Hematopoietic multipotent progenitor cell treated with erythropoietin and hydrocortisone succinate and interleukin-3 and kit ligand, for 4 days (in vitro differentiated cells): ENCODE data around the gene OR9G1.
"Not testable (repeated sequence)": the region's sequence is repeated elsewhere in the genome, so short reads cannot be mapped to it uniquely, and the experiment has no call there.

Experiments used
- DNase-seq: peaks from one replicate; pipeline ENCODE4 v3.0.0-alpha.2; 2015

OR9G1 gene, protein sequence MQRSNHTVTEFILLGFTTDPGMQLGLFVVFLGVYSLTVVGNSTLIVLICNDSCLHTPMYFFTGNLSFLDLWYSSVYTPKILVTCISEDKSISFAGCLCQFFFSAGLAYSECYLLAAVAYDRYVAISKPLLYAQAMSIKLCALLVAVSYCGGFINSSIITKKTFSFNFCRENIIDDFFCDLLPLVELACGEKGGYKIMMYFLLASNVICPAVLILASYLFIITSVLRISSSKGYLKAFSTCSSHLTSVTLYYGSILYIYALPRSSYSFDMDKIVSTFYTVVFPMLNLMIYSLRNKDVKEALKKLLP

DNA sequence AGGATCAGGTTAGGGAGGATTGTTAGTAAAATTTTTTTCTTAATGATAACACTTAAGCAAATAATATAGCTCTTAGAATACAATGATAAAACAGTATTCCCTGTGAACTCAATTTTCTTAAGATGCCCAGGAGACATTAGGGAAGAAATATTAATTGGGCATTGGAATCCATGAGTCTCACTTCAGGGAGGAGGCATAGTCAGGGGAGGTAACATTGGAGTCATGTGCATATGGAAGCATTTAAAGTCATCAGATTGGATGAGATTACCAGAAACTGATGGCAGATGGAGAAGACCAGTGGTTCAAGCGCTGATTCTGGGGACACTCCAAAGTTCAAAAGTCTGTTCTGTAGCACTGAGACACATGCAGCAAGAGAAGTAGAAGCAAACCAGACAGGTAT, at the start of gene OR9G1:
OR9G1 (plus strand) TSS at position 301 of the 400 bp plus-strand sequence. CDS start 1,293 bp downstream, outside the sequence.
- DNase-seq: no peak

DNA sequence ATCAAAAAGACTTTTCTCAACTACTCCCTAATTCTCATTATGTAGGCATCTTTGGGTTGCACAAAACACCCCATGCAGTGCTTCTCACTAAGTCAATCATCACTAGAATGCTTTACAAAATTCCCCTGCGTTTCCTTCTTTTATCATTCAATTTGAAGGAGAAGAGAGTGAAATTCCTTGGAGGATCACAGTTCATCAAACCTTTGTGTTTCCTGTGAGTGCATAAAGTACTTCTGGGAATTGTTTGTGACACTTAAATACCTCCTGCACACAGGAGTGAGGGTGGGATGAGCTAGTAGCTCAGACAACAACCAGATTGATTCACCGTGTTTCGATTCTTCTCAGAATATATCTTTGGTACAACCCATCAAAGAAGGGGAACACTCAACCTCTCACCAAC, 39.1 kb upstream of the OR9G1 start:
- no peak for DNase-seq

DNA sequence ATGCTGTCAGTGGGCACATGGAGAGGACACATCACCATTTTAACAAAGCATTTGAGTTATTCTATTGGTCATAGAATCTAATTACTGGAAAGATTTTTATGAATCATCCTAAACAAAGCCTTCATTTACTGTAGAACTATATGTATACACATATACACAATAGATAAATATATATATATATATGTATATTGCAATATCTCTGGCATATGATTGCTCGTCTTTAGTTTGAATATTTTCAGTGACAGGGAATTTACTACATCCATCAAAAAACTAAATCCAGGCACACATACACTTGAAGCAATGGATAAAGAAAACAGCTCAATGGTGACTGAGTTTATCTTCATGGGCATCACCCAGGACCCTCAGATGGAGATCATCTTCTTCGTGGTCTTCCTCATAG, 35.5 kb upstream of the OR9G1 start, which contains the start of gene OR5AR1:
OR5AR1 (plus strand) TSS at position 301 of the 400 bp plus-strand sequence; CDS start at position 301, 0 bp downstream.
- no peak for DNase-seq

DNA sequence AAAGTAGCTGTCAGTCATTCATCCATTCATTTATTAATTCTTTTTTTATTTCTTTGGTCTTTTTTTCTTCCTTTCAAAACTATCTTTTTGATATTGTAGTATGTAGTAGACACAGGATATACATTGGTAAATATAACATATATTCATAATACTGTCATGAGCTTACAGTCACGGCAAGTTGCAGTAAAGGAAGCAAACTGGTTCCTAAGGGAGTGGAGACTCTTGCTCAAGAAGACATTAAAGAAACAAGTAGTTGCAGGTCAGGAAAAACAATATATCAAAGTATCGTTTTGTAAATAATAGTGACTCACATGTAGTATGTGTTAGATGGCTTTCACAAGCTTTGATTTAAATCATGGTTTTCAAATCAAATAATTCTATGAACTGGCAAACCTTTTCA, 27.9 kb upstream of the OR9G1 start:
- DNase-seq: no peak

DNA sequence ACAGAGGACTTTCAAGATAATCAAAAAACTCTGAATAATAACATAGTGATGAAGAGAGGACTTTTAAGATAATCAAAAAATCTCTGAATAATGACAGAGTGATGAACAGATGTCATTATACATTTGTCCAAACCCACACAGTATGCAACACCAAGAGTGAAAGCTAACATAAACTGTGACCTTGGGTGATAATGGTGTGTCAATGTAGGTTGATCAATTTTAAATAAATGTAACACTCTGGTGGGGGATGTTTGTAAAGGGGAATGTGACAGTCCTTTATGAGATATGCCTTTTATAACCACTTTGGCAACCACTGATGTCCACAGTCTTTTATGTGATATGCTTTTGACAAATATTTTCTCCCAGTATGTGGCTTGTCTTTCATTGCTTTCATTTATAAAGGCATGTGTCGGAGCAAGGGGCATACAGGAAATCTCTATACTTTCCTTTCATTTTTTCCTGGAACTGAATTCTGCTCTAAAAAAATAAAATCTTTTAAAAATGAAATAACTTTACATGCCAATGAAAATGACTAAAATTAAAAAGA, 10.3 kb upstream of the OR9G1 start:
- DNase-seq: no peak

DNA sequence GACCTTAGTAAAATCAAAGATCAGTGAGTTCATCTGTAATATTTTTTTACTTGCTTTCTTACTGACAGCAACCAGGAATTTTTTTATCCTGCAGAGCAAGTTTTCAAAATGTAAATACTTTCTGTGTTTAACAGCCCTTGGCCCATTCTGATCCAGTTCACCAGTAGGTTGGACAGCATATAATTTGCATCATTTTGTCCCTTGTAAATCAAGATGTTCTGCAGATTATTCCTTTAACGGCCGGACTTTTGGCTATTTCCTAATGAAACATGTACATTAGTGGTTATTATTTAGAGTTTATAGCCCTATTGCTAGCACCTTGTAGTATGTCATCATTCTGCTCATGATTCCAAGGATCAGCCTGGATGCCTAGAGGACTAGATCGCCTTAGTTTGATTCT, 7.7 kb upstream of the OR9G1 start:
- DNase-seq: not testable (repeated sequence)

DNA sequence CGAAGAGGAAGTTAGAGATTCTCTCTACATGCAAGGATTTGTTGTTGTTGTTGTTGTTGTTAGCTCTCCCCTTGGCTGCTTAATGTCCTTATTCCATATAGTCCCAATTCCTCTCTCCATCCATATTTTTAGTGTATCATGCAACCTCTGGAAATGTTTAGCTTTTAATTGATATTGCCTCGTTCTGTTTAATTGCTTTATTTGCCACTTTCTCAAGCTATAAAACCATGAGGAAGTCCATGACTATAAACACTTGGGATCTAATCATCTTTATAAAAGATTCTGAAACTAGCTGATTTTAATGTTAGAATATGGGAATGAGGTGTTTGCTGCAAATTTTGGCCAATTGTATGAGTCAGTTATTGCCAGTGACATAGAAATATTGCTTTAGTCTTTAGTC, 5.5 kb upstream of the OR9G1 start:
- DNase-seq: no peak

DNA sequence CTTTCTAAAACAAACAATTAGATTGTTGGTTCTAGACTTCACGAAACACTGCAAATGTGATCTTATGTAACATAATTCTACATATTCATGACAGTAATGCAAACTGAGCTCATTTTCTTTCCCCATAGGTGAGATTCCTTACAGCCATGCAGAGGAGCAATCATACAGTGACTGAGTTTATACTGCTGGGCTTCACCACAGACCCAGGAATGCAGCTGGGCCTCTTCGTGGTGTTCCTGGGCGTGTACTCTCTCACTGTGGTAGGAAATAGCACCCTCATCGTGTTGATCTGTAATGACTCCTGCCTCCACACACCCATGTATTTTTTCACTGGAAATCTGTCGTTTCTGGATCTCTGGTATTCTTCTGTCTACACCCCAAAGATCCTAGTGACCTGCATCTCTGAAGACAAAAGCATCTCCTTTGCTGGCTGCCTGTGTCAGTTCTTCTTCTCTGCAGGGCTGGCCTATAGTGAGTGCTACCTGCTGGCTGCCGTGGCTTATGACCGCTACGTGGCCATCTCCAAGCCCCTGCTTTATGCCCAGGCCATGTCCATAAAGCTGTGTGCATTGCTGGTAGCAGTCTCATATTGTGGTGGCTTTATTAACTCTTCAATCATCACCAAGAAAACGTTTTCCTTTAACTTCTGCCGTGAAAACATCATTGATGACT, 1.5 kb downstream of the OR9G1 start:
- DNase-seq: no peak

DNA sequence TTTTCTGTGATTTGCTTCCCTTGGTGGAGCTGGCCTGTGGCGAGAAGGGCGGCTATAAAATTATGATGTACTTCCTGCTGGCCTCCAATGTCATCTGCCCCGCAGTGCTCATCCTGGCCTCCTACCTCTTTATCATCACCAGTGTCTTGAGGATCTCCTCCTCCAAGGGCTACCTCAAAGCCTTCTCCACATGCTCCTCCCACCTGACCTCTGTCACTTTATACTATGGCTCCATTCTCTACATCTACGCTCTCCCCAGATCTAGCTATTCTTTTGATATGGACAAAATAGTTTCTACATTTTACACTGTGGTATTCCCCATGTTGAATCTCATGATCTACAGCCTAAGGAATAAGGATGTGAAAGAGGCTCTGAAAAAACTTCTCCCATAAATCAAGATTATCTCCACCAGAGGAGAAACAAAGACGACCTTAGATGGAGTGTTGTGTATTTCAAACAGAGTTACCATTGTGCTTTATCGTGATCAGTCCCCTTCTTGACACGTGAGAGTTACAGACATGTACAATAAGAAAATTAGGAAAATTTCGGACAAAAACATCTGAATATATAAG, 2.1 kb downstream of the OR9G1 start:
- DNase-seq: no peak

DNA sequence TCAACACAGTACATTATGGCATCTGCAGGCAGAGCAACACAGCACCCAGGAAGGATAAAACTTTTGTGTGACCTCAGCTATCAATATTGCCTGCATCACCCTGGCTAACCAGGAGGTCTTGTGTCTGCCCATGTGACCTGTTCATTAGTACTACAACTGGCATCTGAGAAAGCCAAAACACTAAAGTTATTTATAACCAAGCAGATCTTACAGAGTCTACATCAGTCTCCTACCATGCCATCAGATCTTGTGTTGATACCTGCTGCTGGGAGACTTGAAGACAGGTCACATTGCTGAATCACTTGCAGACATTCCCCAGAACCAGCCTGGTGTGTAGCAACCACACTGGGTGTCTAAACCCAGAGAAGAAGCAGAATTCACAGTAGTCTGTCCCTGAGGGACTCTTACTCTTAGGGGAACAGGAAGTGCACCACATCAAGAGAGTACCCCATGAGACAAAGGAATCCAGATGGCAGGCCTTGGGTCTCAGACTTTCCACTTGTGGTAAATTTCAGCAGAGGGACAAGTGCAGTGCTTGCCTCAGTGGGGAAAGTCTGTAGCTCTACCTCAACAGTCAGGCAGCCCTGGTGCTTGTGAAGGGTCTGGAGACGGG, 7.0 kb downstream of the OR9G1 start:
- no peak for DNase-seq

DNA sequence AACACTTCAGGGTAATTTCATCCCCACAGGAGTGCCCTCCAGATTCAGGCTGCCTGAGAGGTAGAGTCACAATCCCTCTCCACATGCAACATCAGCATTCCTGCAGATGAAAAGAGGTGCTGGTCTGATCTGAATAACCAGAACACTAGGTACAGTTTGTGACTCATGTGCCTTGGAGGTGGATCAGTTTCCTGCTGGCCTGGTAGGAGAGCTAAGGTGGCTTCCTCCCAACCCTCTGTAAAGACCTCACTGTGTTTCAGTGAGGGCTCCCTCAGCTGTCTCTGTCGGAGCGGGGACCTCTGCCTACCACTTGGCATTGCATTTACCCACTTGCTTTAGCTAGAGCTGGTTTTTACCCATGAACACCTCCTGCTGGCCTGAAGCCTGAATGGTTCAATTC, 7.6 kb downstream of the OR9G1 start:
- DNase-seq: no peak

DNA sequence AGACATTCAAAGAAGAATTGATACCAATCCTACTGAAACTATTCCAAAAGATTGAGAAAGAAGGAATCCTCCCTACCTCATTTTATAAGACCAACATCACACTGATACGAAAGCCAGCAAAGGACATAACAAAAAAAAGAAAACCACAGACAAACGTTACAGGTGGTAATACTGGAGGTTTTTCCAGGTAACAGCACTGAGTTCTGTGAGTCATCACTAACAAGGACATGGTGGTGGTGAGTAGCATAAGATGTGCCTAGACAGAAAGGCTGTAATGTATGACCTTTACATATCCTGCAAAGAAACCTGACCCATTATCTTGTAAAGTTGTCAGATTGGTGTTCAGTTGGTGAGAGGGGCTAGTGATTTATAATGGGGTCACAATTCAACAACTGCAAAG, 15.3 kb downstream of the OR9G1 start:
- DNase-seq: no peak

DNA sequence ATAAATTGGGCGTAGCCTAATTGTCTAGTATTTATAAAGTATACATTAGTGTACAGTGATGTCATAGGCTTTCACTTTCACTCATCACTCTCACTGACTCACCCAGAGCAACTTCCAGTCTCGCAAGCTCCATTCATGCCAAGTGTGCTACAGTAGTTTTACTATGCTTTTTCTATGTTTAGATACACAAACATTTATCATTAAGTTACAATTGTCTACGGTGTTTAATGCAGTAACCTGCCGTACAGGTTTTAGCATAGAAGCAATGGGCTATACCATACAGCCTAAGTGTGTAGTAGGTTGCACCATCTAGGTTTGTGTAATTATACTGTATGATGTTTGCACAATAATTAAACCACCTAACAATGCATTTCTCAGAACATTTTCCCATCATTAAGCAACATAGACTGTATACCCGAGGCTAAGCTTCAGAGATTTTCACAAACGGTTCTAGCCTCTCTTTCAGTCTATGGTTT, 17.5 kb downstream of the OR9G1 start:
- DNase-seq: no peak

DNA sequence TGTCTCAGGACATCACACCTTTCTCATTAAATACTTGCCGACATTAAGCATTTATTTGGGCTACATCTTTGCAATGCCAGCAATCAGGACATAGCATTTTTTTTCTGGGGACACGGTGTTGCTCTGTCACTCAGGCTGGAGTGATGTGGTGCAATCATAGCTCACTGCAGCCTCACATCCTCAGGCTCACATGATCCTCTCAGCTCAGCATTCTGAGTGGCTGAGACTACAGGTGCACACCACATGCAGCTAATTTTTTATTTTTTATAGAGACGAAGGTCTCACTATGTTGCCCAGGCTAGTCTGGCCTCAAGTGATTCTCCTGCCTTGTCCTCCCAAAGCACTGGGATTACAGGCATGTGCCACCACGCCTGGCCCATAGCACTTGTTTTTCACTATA, 21.6 kb downstream of the OR9G1 start:
- no peak for DNase-seq

DNA sequence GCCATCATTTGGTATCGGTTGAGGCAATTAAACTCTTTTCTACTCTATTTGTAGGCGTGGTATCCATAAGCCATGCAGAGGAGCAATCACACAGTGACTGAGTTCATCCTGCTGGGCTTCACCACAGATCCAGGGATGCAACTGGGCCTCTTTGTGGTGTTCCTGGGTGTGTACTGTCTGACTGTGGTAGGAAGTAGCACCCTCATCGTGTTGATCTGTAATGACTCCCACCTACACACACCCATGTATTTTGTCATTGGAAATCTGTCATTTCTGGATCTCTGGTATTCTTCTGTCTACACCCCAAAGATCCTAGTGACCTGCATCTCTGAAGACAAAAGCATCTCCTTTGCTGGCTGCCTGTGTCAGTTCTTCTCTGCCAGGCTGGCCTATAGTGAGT, 41.2 kb downstream of the OR9G1 start:
- DNase-seq: no peak

DNA sequence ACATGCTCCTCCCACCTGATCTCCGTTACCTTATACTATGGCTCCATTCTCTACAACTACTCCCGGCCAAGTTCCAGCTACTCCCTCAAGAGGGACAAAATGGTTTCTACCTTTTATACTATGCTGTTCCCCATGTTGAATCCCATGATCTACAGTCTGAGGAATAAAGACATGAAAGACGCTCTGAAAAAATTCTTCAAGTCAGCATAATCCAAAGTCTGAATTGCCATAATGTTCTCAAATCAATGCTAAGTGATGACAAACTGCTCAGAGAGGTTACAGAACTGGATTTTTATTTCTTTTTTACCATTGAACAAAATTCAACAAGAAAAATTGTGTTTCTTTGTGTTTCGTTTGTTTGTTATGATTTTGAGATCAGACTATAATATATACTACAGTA, 42.0 kb downstream of the OR9G1 start:
- no peak for DNase-seq

DNA sequence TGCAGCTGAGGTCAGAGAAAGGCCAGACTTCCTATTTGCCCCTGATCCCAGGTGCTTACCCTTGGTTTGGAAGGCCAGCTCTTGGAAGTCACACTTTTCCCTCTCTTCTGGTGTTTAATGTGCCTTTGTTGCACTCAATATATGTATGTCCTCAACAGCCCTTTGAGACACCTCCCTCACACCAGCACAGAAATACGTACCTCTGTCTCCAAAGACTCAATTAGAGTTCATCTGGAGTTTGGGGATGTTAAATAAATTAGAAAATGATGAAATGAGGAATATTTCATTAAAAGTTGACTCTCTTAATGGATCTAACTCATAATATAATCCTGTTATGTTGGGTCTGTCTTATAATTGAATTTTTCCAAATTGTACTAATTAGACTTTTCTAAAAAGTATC, 49.7 kb downstream of the OR9G1 start, which contains the start of gene OR9G4:
OR9G4 (minus strand) TSS at position 101 of the 400 bp plus-strand sequence. CDS start 4,931 bp downstream, outside the sequence.
- DNase-seq: no peak

DNA sequence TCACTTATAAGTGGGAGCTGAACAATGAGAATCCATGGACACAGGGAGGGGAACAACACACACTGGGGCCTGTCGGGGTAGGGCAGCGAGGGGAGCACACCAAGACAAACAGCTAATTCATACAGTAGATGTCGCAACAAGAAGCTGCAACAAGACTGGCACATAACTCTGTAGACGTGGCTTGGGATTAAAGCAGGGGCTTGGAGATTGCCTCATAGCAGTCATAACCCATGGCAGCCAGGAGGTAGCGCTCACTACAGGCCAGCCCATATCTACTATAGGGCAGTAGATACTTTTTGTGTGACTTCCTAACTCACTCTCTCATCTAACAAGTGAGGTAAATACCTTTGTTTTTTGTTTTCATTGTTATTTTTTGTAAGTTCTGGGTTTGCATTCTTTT, 51.3 kb downstream of the OR9G1 start:
- no peak for DNase-seq

DNA sequence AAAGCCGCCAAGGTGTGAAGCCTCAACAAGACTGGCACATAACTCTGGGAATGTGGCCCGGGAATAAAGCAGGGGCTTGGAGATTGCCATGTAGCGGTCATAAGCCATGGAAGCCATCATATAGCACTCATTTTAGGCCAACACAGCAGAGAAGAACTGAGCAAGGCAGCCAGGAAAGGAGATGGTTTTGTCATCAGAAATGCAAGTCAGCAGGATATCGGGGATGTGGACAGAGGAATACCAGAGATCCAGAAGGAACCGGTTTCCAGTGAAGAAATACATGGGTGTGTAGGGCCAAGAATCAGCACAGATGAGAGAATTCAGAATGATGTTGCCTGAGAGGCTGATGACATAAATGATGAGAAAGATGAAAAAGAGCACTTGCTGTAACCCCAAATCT, 52.6 kb downstream of the OR9G1 start:
- DNase-seq: no peak
